NCI-H2029 treated with DMSO at 0.1 percent for 48 hours (cell line): Measurements from ENCODE around the gene SYT5.
A peak's percentile ranks its signal among the peaks of the same experiment; 100 is the strongest.
"Not testable (repeated sequence)": the region's sequence is repeated elsewhere in the genome, so short reads cannot be mapped to it uniquely, and the experiment has no call there.

Source experiments
- DNase-seq: peaks from one replicate; lab custom pipeline; 2025; lab: John Stamatoyannopoulos, UW

Gene SYT5

DNA sequence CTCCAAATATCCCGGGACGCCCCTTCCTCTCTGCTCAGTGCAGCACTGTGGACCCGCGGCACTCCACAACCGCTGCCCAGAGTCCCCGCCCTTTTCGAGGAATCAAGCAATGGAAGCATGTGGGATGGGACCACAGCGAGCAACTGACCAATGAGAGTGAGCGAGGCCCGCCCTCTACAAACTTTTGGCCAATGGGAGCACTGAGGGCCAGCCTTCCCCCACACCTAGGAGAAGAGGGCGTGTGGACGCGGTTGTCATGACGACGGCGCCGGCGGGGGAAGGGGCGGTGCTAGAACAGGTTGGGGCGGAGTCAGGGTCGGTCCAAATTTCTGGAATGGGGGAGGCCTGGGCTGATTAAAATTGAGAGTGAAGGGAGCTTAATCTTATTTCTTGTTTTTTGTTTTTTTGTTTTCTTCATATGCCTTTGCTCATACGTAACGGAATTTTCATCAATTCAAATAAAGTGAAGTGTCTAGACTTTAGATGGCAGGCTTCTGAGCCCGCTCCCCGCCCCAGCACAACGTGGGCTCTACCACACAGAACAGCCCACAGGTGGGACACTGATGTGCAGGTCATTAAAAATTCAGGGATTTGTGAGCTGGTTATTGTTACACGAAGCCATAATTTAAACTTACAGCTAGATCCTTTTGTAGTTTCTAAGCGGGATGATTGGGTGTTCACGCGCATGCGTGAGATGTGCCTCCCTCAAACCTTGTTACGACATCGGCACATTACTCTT lies 13.4 kb downstream of the SYT5 start, which contains the start of gene DNAAF3:
Gene DNAAF3 (minus strand): TSS at position 84 of the 739 bp plus-strand sequence. CDS start 200 bp downstream, outside the sequence.
- peak; percentile 97 for DNase-seq

GRCh38 chr19:55165952-55166529 lies 14.0 kb downstream of the SYT5 start:
- DNase-seq = peak; percentile 31

DNA sequence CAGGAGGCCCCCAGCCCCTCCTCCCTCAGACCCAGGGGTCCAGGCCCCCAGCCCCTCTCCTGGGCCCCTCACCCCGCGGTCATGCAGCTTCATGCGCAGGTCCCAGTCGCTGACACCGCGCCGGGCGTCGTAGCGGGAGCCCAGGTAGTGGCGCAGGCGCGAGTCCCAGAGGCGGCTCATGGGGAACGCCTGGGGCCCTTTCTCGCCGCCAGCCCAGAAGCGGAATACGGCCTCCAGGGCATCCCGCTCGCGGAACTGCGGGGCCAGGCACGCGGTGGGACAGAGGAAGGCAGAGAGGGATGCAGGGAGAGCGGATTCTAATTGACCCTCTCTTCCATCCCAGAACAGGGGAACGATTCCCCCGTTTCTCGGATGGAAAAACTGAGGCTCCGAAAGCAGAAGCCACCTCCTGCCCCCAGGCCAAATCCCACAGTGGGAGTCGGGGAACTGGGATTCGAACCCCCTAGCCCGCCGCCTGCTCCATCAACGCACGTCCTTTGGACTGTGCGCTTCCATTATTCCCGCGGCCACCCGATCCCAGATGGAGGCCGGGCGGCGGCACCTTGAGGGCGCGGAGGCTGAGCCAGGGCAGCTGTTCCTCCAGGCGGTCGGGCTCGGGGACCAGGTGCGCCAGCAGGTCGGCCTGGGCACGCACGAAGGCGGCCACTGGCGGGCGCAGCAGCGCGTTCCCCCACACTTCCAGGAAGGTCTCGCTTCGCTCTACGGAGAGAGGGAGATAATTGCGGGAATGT lies 18.3 kb downstream of the SYT5 start:
- DNase-seq = no peak

DNA sequence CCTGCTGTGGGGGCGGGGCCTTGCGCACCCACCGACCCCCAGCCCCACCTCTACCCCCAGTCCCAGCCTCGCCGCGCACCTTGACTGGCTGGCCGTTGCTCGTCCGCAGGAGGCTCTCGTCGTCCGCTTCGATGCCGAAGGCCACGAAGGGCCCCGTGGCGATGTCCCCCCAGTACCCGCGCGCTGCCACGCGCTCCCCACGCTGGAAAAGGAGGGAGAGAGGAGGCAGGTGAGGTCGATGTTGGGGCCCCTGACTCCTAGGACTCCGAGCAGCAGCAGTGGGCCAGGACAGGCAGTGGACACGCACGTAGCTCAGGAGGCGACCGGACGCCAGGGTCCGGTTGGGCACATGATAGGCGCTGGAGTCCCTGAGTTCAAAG lies 19.1 kb downstream of the SYT5 start:
- DNase-seq = no peak

GRCh38 chr19:55160128-55160985 lies 19.7 kb downstream of the SYT5 start:
- DNase-seq = peak; percentile 66

- no peak for DNase-seq
Observed at GRCh38 chr19:55158848-55159749, 21.0 kb downstream of the SYT5 start.

DNA sequence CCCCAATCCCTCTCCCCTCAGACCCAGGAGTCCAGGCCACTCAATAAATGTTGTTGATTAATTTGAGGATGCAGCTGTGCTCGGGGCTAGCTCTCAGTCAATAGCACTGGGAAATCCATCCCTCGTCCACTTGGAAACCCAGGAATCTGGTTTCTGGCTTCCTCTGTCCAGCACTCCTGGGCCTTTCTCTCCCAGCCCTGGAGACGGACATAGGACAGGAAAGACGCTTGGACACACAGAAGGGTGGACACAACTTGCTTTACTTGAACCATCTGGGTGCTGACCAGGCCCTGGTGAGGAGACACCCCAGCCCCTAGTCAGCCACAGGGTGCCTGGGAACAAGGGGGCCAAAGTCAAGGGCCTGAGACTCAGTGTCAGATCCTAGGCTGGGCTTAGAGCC lies 21.7 kb downstream of the SYT5 start:
- no peak for DNase-seq

- DNase-seq = no peak
Observed at GRCh38 chr19:55157064-55157908, 22.8 kb downstream of the SYT5 start, which contains the start of gene TNNI3. TSS of gene TNNI3 (minus strand) at chr19:55157732. CDS start at chr19:55157589, 143 bp downstream.

GRCh38 chr19:55156202-55157063 lies 23.7 kb downstream of the SYT5 start:
- no peak for DNase-seq

DNA sequence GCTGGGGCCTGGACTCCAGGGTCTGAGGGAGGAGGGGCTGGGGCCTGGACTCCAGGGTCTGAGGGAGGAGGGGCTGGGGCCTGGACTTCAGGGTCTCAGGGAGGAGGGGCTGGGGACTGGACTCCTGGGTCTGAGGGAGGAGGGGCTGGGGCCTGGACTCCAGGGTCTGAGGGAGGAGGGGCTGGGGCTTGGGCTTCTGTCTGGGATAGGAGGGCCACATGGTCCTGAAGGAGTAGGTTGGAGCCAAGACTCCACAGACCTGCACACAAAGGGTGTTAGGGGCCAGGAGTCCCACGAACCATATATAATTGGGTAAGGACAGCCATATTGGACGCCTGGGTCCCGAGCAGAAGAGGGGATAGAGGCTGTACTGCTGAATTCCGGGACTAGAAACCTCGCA lies 24.3 kb downstream of the SYT5 start:
- DNase-seq = not testable (repeated sequence)

GRCh38 chr19:55153652-55154264 lies 26.3 kb downstream of the SYT5 start:
- DNase-seq = no peak

DNA sequence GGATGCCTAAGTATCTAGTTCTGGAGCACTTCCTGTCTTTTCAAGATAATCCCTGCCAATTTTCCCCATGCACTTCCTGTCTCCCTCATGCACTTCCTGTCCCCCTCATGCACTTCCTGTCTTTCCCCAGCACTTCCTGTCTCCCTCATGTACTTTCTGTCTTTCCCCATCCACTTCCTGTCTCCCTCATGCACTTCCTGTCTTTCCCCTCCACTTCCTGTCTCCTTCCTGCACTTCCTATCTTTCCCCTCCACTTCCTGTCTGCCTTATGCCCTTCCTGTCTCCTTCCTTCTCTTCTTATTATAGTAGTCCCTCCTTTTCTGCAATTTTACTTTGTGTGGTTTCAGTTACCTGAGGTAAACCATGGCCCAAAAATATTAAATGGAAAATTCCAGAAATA lies 28.1 kb downstream of the SYT5 start:
- DNase-seq = no peak

DNA sequence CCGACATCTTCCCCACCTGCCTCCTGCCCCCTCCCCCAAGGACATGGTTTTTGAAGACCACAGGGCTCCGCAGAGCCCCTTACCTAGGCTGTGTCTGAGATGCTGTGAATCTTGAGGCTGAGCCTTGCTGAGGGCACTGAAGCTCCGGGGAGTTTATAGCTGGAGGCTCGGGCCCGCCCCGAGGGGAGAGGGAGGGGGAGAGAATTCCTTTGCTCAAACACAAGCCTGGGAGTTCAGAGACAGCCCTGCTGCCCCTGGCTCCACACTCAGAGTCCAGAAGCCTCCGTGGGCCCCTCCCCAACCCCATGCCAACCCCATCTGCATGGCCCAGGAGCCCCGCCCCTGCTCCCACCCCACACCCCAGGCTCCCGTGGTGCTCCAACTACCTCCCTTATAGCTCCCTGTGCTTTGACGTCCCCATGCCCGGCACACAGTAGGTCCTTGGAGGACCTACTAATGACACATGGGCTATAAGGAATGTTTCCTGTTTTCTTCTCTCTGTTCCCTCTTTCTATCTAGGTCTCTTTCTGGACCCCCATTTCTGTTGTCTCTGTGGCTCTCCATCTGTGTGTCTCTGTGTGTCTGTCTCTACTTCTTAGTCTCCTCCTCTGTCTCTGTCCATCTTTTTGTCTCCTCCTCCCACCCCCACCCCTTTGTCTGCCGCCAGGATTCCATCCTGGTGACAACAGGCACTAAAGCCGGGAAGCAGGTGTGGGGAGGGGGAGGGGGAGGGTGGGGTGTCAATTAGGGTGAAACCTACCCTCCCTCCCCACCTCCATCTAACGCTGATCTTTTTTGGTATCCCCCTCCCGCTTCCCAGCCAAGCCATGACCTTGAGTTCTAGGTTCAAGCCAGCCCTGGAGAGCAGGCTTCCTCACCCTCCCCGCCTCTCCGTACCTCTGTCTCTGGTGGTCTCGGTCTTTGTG lies 30.7 kb downstream of the SYT5 start, which contains the start of gene TNNT1:
Gene TNNT1 (minus strand): TSS at position 129 of the 926 bp plus-strand sequence. CDS start 2,049 bp downstream, outside the sequence.
- DNase-seq = no peak

DNA sequence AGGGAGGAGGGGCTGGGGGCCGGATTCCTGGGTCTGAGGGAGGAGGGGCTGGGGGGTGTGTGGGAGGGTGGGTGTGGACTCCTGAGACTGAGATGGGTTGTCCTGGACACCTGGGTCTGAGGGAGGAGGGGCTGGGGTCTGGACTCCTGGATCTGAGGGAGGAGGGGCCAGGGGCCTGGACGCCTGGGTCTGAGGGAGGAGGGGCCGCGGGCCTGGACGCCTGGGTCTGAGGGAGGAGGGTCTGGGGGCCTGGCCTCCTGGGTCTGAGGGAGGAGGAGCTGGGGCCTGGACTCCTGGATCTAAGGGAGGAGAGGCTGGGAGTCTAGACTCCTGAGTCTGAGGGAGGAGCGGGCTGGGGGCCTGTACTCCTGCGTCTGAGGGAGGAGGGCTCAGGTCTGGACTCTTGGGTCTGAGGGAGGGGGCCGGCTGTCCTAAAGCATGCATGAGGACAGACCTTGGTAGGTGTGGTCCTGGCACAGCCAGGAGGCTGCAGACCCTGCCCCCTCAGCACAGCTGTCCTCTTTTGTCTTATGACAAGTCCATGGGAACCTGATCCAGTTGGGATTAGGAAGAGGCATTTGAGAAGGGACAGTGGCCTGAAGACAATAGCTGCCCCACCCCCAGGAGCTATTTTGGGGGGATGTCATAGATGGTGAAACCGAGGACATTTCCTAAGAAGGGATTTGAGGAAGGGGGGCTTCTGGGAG lies 32.4 kb downstream of the SYT5 start:
- DNase-seq = no peak

GRCh38 chr19:55146705-55147273 lies 33.3 kb downstream of the SYT5 start:
- no peak for DNase-seq

GRCh38 chr19:55146078-55146704 lies 33.9 kb downstream of the SYT5 start:
- no peak for DNase-seq
